NCI-H2227 (cell line): ENCODE measurements around the gene B2M.
A peak's percentile ranks its signal among the peaks of the same experiment; 100 is the strongest.
"Not testable (repeated sequence)": the region's sequence is repeated elsewhere in the genome, so short reads cannot be mapped to it uniquely, and the experiment has no call there.

ENCODE experiments used
- DNase-seq: peaks from one replicate; lab custom pipeline; 2025; ENCODE audit not compliant: unreplicated experiment; lab: John Stamatoyannopoulos, UW

The B2M gene

GRCh38 chr15:44711096-44711742 is at the start of gene B2M, which contains the start of gene PATL2:
Gene B2M (plus strand): TSS chr15:44711517. CDS start chr15:44711547, 30 bp downstream.
Gene PATL2 (minus strand): TSS chr15:44711323. CDS start chr15:44676490, 34,833 bp downstream.
- peak; percentile 94 for DNase-seq

- DNase-seq = no peak
Measured at GRCh38 chr15:44661576-44661975, 49.7 kb upstream of the B2M start.

GRCh38 chr15:44662478-44663409 is 48.6 kb upstream of the B2M start:
- DNase-seq = peak; percentile 71

- DNase-seq = peak; percentile 97
Measured at GRCh38 chr15:44663410-44664308, 47.7 kb upstream of the B2M start, which contains the start of gene SPG11. Gene SPG11 (minus strand): TSS chr15:44663662. CDS start chr15:44663647, 15 bp downstream.

GRCh38 chr15:44666210-44667038 is 44.9 kb upstream of the B2M start:
- DNase-seq = no peak

- DNase-seq = no peak
Measured at GRCh38 chr15:44667039-44667360, 44.3 kb upstream of the B2M start.

GRCh38 chr15:44668921-44669320 is 42.4 kb upstream of the B2M start:
- DNase-seq = no peak

GRCh38 chr15:44670087-44670950 is 41.0 kb upstream of the B2M start:
- no peak for DNase-seq

- no peak for DNase-seq
Measured at GRCh38 chr15:44673639-44674038, 37.7 kb upstream of the B2M start.

- DNase-seq = no peak
Measured at GRCh38 chr15:44675911-44676310, 35.4 kb upstream of the B2M start.

- DNase-seq = no peak
Measured at GRCh38 chr15:44676676-44677075, 34.6 kb upstream of the B2M start.

- no peak for DNase-seq
Measured at GRCh38 chr15:44682211-44682610, 29.1 kb upstream of the B2M start.

GRCh38 chr15:44682809-44683682 is 28.3 kb upstream of the B2M start:
- peak; percentile 51 for DNase-seq

GRCh38 chr15:44689318-44689717 is 22.0 kb upstream of the B2M start:
- not testable (repeated sequence) for DNase-seq

- not testable (repeated sequence) for DNase-seq
Measured at GRCh38 chr15:44690245-44690644, 21.1 kb upstream of the B2M start.

- no peak for DNase-seq
Measured at GRCh38 chr15:44692659-44693058, 18.7 kb upstream of the B2M start.

- DNase-seq = no peak
Measured at GRCh38 chr15:44694416-44694815, 16.9 kb upstream of the B2M start.

GRCh38 chr15:44695294-44695693 is 16.0 kb upstream of the B2M start:
- no peak for DNase-seq
